ENCODE measurements around the gene KIAA1549. TPM values are rescaled to one million over a fixed set of nuclear protein-coding genes. Genes with fewer than 3 reads are reported as not detected.

KIAA1549 gene
- total RNA-seq, 1 experiment from 2014 or later, result 18.7 TPM

GRCh38 chr7:138918176-138918575, 63.0 kb downstream of the KIAA1549 start (continued):
- no peak for TF ChIP-seq AFF4 (CRISPR knock-in tag; IDR thresholded peaks at IDR 0.05; ENCODE audit: borderline replicate concordance)
- no peak for TF ChIP-seq PRRX2 (CRISPR knock-in tag; IDR thresholded peaks at IDR 0.05)
- no peak for TF ChIP-seq HMGA2 (CRISPR knock-in tag; IDR thresholded peaks at IDR 0.05)

- no peak for DNase-seq (ENCODE audit: low spot score)
- CTCF ChIA-PET, result no interaction called here
- POLR2A ChIA-PET, result no interaction called here
- H3K9me3 Mint-ChIP-seq, result peaks cover 2% of the 10 kb centered on the region; the same call in 1 of the 2 replicates
- H3K36me3 Mint-ChIP-seq, result peaks cover 48% of the 10 kb centered on the region
- no peaks in the 10 kb centered on the region for H3K27me3 Mint-ChIP-seq (ENCODE audit: low read depth)
- peaks cover 19% of the 10 kb centered on the region for H3K4me1 Mint-ChIP-seq
- H3K27ac Mint-ChIP-seq, result no peak overlapping the region; the same call in 1 of the 2 replicates
- ATAC-seq, result no peak
- no peak overlapping the region for H3K4me3 Mint-ChIP-seq
- TF ChIP-seq PRDM15 (CRISPR knock-in tag; IDR thresholded peaks at IDR 0.05) (no peak), KAT7 (CRISPR knock-in tag; IDR thresholded peaks at IDR 0.05; ENCODE audit: borderline replicate concordance) (no peak), GRHL2 (CRISPR knock-in tag; IDR thresholded peaks at IDR 0.05; ENCODE audit: insufficient replicate concordance, severe bottlenecking) (no peak), FOXK1 (CRISPR knock-in tag; IDR thresholded peaks at IDR 0.05) (no peak), USF2 (CRISPR knock-in tag; IDR thresholded peaks at IDR 0.05) (no peak), FOXP4 (CRISPR knock-in tag; IDR thresholded peaks at IDR 0.05) (no peak), STAT6 (CRISPR knock-in tag; conservative IDR thresholded peaks at IDR 0.05; ENCODE audit: low read depth) (no peak), MLX (CRISPR knock-in tag; IDR thresholded peaks at IDR 0.05) (no peak), ZNF121 (CRISPR knock-in tag; IDR thresholded peaks at IDR 0.05) (no peak), ZMAT4 (CRISPR knock-in tag; IDR thresholded peaks at IDR 0.05) (no peak), RELA (CRISPR knock-in tag; IDR thresholded peaks at IDR 0.05; ENCODE audit: borderline replicate concordance) (no peak), ZNF512 (CRISPR knock-in tag; IDR thresholded peaks at IDR 0.05; ENCODE audit: borderline replicate concordance) (no peak), OVOL2 (CRISPR knock-in tag; IDR thresholded peaks at IDR 0.05; ENCODE audit: borderline replicate concordance) (no peak), ERG (CRISPR knock-in tag; IDR thresholded peaks at IDR 0.05) (no peak)
Observed at GRCh38 chr7:138917771-138918170, 63.4 kb downstream of the KIAA1549 start.

Measured in WTC11 (cell line).